SK-N-MC (cell line): ENCODE data around the gene S100A14.

Experiments
- DNase-seq: peaks from one replicate; pipeline ENCODE4 v3.0.0-alpha.2; 2011; ENCODE audit warnings: low read depth, low spot score
- H3K27ac ChIP-seq: fragments of 200-600 bp; sonication (generic); 2 replicates; pipeline ENCODE4 v1.5.1; 2016; ENCODE audit warnings: mixed run types
- H3K36me3 ChIP-seq: fragments of 200-600 bp; sonication (generic); 2 replicates; pipeline ENCODE4 v1.6.1; 2017; ENCODE audit warnings: antibody characterized with exemption, low read length, mixed read lengths; ENCODE audit not compliant: insufficient read depth
- H3K4me3 ChIP-seq: fragments of 200-600 bp; sonication (generic); 2 replicates; pipeline ENCODE4 v1.5.1; 2016
- H3K9ac ChIP-seq: fragments of 200-600 bp; sonication (generic); 2 replicates; pipeline ENCODE4 v1.8.0; 2017; ENCODE audit warnings: mixed run types, mixed read lengths; ENCODE audit not compliant: insufficient read length
- H3K9me3 ChIP-seq: fragments of 200-600 bp; sonication (generic); 2 replicates; pipeline ENCODE4 v1.6.1; 2017; ENCODE audit warnings: low read depth, mild to moderate bottlenecking, antibody characterized with exemption, low read length, moderate library complexity, mixed read lengths
- EZH2 ChIP-seq: fragments of 200-600 bp; sonication (generic); IDR thresholded peaks from one replicate; pipeline ENCODE4 v1.6.1; 2017; ENCODE audit warnings: antibody characterized with exemption
- FOXP2 ChIP-seq: optimal IDR thresholded peaks from 2 replicates; pipeline ENCODE3; 2011; ENCODE audit warnings: mild to moderate bottlenecking, moderate library complexity; ENCODE audit not compliant: insufficient read depth; ENCODE audit errors: extremely low read length, control extremely low read depth
- POLR2AphosphoS5 ChIP-seq: IDR thresholded peaks from 2 replicates; pipeline ENCODE4 v1.6.1; 2012; ENCODE audit warnings: mild to moderate bottlenecking, low read depth, low read length, borderline replicate concordance

Gene S100A14

DNA sequence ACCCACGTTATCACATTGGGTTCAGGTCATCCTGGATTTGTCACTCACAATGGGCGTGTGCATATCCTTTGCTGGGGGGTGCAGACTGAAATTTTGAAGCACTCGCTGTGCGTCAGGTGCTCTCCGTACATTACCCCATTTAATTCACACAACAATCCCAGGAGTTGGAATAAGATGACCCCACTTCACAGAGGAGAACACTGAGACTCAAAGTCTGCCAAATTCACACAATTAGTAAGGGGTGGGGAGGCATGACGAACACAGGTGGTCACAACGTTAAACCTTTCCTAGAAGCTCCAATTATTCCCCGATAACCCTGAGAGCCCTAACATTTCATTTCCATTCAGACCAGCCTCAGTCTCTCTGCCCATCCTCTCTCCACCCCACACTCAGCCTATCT is 46.7 kb downstream of the S100A14 start:
- H3K36me3 ChIP-seq = no peaks in the 10 kb centered on the region
- H3K27ac ChIP-seq = no peak overlapping the region
- H3K9ac ChIP-seq = no peak overlapping the region
- no peaks in the 10 kb centered on the region for H3K9me3 ChIP-seq
- TF ChIP-seq EZH2 = no peak
- TF ChIP-seq POLR2AphosphoS5 = no peak
- no peak for TF ChIP-seq FOXP2
- no peak overlapping the region for H3K4me3 ChIP-seq
- no peak for DNase-seq

DNA sequence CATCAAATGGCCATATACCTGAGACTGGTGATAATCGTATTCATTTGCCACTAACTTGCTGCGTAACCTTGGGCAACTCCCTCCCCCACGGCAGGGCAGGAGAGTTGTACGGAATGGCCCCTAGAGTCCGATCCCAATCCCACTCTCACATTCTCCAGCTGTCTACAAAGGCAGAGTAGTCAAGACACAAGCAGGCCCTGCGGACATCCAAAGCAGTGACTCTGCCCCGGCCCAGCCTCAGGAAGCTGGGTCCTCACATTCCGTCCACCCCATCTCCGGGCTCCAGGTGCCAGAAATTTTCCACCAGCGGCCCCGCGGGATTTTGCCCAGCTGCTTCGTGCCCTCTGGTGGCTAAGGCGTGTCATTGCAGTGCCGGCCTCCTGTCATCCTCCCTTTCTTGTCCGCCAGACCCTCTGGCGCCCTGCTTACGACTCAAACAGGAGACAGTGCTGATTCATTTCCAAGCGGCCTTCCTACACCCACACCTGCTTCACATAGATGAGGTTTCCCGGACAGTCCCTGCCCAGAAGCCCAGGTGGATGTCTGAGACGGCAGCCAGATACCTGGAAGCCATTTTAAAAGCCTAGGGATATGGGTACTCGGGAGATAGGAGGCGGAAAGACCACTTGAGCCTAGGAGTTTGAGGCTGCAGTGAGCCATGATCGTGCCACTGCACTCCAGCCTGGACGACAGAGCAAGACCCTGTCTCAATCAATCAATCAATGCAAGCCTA is 47.6 kb downstream of the S100A14 start:
- Histone ChIP-seq H3K36me3 (no peaks in the 10 kb centered on the region), H3K4me3 (peak overlapping the region; percentile 63), H3K9ac (peak overlapping the region; percentile 48), H3K27ac (no peak overlapping the region), H3K9me3 (no peaks in the 10 kb centered on the region)
- DNase-seq = no peak
- no peak for TF ChIP-seq FOXP2
- no peak for TF ChIP-seq POLR2AphosphoS5
- TF ChIP-seq EZH2 = no peak

DNA sequence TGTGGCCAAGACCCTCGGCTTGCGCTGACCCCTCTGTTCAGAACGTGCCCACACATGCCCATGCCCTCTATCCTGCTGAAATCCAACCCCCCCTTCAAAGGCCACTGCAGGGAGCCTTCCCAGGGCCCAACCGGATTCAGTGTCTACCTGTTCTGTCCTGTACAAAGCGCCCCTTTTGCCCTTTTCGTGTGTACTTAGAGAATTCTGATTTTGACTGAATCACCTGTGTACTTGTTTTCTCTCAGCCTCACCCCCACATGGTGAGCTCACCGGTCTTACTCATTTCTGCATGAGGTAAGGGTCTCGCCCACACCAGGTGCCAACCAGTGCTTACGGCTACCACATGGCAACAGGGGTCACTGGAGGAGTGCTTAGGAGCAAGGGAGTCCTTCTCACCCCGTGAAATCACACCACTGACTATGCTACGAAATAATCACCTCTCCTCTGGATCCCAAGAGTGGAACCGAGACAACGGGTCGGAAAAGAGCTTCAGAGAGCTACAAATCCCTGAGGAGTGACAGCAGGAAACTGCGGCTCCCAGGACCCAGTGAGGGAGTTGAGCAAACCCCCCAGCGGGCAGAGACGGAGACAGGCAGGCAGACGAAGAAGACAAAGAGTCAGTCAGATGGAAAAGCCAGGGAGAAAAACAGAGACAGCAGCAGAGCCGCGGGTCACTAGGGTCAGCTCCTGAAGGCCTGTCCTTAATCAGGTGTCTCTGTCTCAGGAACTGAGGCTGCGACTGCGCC is 48.3 kb downstream of the S100A14 start:
- peak overlapping the region; percentile 44; the same call in 1 of the 2 replicates for H3K27ac ChIP-seq
- H3K9ac ChIP-seq = peak overlapping the region; percentile 48
- peak overlapping the region; percentile 63; the same call in 1 of the 2 replicates for H3K4me3 ChIP-seq
- DNase-seq = no peak
- H3K9me3 ChIP-seq = no peaks in the 10 kb centered on the region
- TF ChIP-seq FOXP2 (no peak), POLR2AphosphoS5 (no peak), EZH2 (no peak)
- H3K36me3 ChIP-seq = no peaks in the 10 kb centered on the region

DNA sequence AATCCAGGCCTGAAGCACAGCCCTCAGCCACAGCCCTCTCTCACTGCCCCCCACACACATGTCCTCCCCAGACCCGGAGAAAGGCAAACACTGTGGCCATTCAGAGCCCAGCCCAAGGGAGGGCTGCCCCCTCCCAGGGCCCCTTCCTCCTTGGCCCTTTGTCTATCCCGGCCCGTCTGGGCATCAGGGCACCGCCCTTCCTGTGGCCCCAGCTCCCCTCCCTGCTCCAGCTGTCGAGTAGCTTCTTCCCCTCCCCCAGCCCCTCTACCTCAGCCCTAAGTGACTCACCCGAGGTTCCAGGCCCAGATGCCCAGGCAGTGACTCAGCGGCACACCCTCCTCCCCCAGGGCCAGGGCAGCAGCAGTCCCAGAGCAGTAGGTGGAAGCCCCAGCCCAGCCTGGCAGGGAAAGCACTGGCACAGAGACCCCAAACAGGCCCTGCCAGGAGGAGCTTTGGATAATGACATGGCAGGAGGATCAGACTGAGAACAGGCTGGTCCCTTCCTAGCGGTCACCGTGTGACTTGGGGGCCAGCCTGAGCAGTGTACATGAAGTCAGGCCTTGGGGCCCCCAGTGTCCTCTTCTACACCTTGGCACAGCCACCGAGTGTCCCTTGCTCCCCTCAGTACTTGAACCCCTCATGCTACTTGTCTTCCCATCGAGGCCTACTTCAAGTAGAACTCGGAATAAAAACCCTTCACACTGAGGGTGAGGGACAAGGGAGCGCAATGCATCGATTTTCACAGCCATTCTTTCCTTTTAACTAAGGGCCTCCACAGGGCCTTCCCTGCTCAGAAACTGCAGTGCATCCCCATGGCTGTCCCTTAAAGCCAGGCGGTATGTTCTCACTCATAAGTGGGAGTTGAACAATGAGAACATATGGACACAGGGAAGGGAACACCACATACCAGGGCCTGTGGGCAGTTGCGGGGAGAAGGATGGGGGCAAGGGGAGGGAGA is 49.4 kb downstream of the S100A14 start:
- Histone ChIP-seq H3K27ac (peak overlapping the region; percentile 64; the same call in 1 of the 2 replicates), H3K4me3 (no peak overlapping the region), H3K9ac (no peak overlapping the region), H3K36me3 (no peaks in the 10 kb centered on the region), H3K9me3 (no peaks in the 10 kb centered on the region)
- DNase-seq = no peak
- no peak for TF ChIP-seq FOXP2
- no peak for TF ChIP-seq EZH2
- TF ChIP-seq POLR2AphosphoS5 = no peak

DNA sequence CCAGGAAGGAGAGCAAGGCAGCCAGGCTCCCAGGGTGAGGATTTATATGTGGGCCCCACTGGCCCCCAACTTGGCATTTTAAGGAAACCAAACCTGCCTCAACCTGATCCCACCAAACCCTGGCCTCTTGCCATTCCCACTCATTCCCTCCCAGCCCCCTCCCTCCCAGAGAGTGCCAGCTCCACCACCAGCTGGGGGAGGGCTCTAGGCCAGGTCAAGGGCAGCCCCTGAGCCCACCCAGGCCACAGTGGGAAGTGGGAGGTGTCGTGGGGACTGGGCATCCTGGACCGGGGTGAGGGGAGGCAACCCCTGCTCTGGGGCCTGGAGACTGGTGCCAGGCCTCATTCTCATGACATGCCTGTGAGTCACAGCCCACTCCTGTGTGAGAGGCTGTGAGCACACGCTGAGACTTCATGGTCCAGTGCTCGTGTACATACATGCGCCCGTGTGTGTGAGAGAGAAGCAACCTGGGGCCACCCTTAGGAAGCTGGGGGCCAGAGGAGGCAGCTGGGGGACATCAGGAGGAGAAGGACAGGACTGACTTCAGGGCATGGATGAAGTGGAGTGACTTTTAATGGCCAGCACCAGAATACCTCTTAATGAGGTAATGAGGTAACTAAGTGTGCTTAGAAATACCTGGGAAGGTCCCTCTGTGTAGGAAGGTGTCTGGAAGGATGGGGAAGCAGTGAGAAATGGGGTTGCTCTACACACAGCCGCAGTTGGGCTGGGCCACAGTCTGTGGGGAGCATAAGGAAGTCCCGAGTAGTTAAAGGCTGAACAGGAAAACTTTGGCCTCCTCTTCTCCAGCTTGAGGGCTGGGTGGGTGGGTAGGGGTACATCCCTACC is 50.4 kb downstream of the S100A14 start, which contains the start of gene S100A2:
Gene S100A2 (minus strand): TSS at position 316 of the 846 bp plus-strand sequence. CDS start 1,967 bp downstream, outside the sequence.
- peak within 1 kb of the TSS; percentile 64 for H3K27ac ChIP-seq
- peak within 1 kb of the TSS; percentile 32 for H3K9ac ChIP-seq
- no peak for DNase-seq

More for the DNA sequence above, 50.4 kb downstream of the S100A14 start, which contains the start of gene S100A2:
- Histone ChIP-seq H3K9me3 (no peaks in the 10 kb centered on the region), H3K4me3 (no peak within 1 kb of the TSS), H3K36me3 (no peaks in the 10 kb centered on the region)
- TF ChIP-seq POLR2AphosphoS5 = no peak
- TF ChIP-seq EZH2 = no peak
- TF ChIP-seq FOXP2 = no peak
